ENCODE results near the gene OR4C15.

The OR4C15 gene

DNA sequence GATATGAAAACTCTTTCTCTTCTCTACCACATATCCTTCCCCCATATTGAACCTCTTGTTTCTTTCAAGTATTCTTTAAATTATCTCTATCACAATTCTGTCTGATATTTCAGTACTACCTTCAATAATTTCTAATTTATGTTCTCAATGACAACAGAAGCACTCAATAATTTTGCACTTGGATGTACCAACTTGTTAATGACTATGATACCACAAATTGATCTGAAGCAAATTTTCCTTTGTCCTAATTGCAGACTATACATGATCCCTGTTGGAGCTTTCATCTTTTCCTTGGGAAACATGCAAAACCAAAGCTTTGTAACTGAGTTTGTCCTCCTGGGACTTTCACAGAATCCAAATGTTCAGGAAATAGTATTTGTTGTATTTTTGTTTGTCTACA lies at the start of gene OR4C15:
Gene OR4C15 (plus strand): TSS at position 301 of the 400 bp plus-strand sequence. CDS start 0 bp downstream, at position 301.
- DNase-seq, result no peak

DNA sequence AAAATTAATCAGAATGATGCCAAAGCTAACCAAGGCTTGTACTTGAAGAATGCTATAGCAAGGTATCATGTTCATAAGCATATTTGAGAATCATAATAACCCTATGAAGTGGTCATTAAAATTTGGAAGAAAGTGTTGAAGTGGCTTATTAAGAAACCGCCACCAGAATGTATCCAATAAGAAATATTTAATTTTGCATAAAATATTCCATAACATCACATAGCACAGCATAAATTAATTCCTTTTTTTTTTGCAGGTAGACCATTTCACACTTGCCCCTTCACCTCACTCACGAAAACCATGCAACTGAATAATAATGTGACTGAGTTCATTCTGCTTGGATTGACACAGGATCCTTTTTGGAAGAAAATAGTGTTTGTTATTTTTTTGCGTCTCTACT lies 17.6 kb downstream of the OR4C15 start, which contains the start of gene OR4C16:
Gene OR4C16 (plus strand): TSS at position 301 of the 400 bp plus-strand sequence. CDS start 0 bp downstream, at position 301.
- DNase-seq, result no peak

DNA sequence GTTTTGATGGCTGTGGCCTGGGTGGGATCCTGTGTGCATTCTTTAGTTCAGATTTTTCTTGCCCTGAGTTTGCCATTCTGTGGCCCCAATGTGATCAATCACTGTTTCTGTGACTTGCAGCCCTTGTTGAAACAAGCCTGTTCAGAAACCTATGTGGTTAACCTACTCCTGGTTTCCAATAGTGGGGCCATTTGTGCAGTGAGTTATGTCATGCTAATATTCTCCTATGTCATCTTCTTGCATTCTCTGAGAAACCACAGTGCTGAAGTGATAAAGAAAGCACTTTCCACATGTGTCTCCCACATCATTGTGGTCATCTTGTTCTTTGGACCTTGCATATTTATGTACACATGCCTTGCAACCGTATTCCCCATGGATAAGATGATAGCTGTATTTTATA lies 18.3 kb downstream of the OR4C15 start:
- DNase-seq, result no peak
